RWPE2 (cell line): ENCODE results near the gene TM7SF3.

Source experiments
- ATAC-seq: fragments of 200-7000 bp; cut with Tn5 transposase; 3 replicates; pipeline ENCODE4 v1.9.1; 2021; ENCODE audit warnings: low read depth
- DNase-seq: peaks from one replicate; pipeline ENCODE4 v3.0.0-alpha.2; 2020; ENCODE audit warnings: low spot score
- H3K27ac ChIP-seq: fragments of 450-650 bp; 2 replicates; pipeline ENCODE4 v1.5.1; 2017; ENCODE audit warnings: mild to moderate bottlenecking; ENCODE audit not compliant: poor library complexity, severe bottlenecking
- H3K27me3 ChIP-seq: fragments of 250-450 bp; sonication (Bioruptor Pico); 2 replicates; pipeline ENCODE4 v1.5.1; 2021; ENCODE audit warnings: mild to moderate bottlenecking, moderate library complexity; ENCODE audit not compliant: insufficient read depth, poor library complexity, severe bottlenecking
- H3K36me3 ChIP-seq: fragments of 250-450 bp; sonication (Bioruptor Pico); 2 replicates; pipeline ENCODE4 v1.5.1; 2020; ENCODE audit warnings: low read depth, mild to moderate bottlenecking, moderate library complexity
- H3K4me1 ChIP-seq: fragments of 250-450 bp; sonication (Bioruptor Pico); 2 replicates; pipeline ENCODE4 v1.5.1; 2021; ENCODE audit warnings: mild to moderate bottlenecking, moderate library complexity; ENCODE audit not compliant: insufficient read depth, poor library complexity, severe bottlenecking
- H3K4me3 ChIP-seq: fragments of 250-450 bp; sonication (Bioruptor Pico); 2 replicates; pipeline ENCODE4 v1.5.1; 2021; ENCODE audit warnings: mild to moderate bottlenecking, moderate library complexity; ENCODE audit not compliant: severe bottlenecking
- H3K9me3 ChIP-seq: fragments of 250-450 bp; sonication (Bioruptor Pico); 2 replicates; pipeline ENCODE4 v1.5.1; 2021; ENCODE audit warnings: mild to moderate bottlenecking, moderate library complexity; ENCODE audit not compliant: severe bottlenecking
- CTCF ChIP-seq: fragments of 450-650 bp; IDR thresholded peaks from one replicate; pipeline ENCODE4 v1.5.1; 2017; ENCODE audit warnings: mild to moderate bottlenecking, moderate library complexity; ENCODE audit not compliant: poor library complexity, severe bottlenecking

TM7SF3 gene

GRCh38 chr12:26987634-26988424 is 26.4 kb downstream of the TM7SF3 start:
- no peak for TF ChIP-seq CTCF
- Histone ChIP-seq H3K36me3 (0 out of 2 replicates have a peak, but pooled peaks cover 3% of the 10 kb centered on the region), H3K4me3 (no peak overlapping the region), H3K27ac (no peak overlapping the region), H3K9me3 (no peaks in the 10 kb centered on the region), H3K27me3 (no peaks in the 10 kb centered on the region), H3K4me1 (no peaks in the 10 kb centered on the region)
- no peak for DNase-seq
- no peak for ATAC-seq

- peaks cover 4% of the 10 kb centered on the region; the same call in 1 of the 2 replicates for H3K36me3 ChIP-seq
- no peak for DNase-seq
- no peaks in the 10 kb centered on the region for H3K4me1 ChIP-seq
These were observed 31.3 kb downstream of the TM7SF3 start for GRCh38 chr12:26982866-26983265.

GRCh38 chr12:26979733-26980132 is 34.5 kb downstream of the TM7SF3 start:
- TF ChIP-seq CTCF = no peak
- peaks cover 4% of the 10 kb centered on the region; the same call in 1 of the 2 replicates for H3K36me3 ChIP-seq

More at GRCh38 chr12:26982866-26983265, 31.3 kb downstream of the TM7SF3 start:
- no peak overlapping the region for H3K27ac ChIP-seq
- ATAC-seq = no peak
- no peaks in the 10 kb centered on the region for H3K9me3 ChIP-seq
- no peaks in the 10 kb centered on the region for H3K27me3 ChIP-seq
- no peak for TF ChIP-seq CTCF
- no peak overlapping the region for H3K4me3 ChIP-seq

GRCh38 chr12:26978801-26979200 is 35.4 kb downstream of the TM7SF3 start:
- no peak for TF ChIP-seq CTCF
- no peak for DNase-seq
- Histone ChIP-seq H3K27me3 (no peaks in the 10 kb centered on the region), H3K27ac (no peak overlapping the region), H3K4me3 (no peak overlapping the region), H3K36me3 (peaks cover 4% of the 10 kb centered on the region; the same call in 1 of the 2 replicates), H3K4me1 (no peaks in the 10 kb centered on the region), H3K9me3 (no peaks in the 10 kb centered on the region)
- ATAC-seq = no peak

More at GRCh38 chr12:26979733-26980132, 34.5 kb downstream of the TM7SF3 start:
- Histone ChIP-seq H3K4me1 (no peaks in the 10 kb centered on the region), H3K27ac (no peak overlapping the region), H3K27me3 (no peaks in the 10 kb centered on the region), H3K4me3 (no peak overlapping the region), H3K9me3 (no peaks in the 10 kb centered on the region)
- ATAC-seq (no peak), DNase-seq (no peak)

GRCh38 chr12:26976687-26977086 is 37.5 kb downstream of the TM7SF3 start:
- Histone ChIP-seq H3K36me3 (peaks cover 7% of the 10 kb centered on the region; the same call in 1 of the 2 replicates), H3K4me1 (no peaks in the 10 kb centered on the region), H3K27ac (no peak overlapping the region), H3K9me3 (no peaks in the 10 kb centered on the region), H3K4me3 (no peak overlapping the region), H3K27me3 (no peaks in the 10 kb centered on the region)
- ATAC-seq (no peak), DNase-seq (no peak)
- no peak for TF ChIP-seq CTCF
